ENCODE measurements around the gene METTL25. TPM values are rescaled to one million over a fixed set of nuclear protein-coding genes. Genes with fewer than 3 reads are reported as not detected.

Gene METTL25
- total RNA-seq, 1 experiment from 2014 or later: 5.1 TPM

- ChIA-PET POLR2A (ENCODE audit: unreplicated experiment) (no interaction called here), CTCF (no interaction called here)
- Histone ChIP-seq H3F3A (ENCODE audit: low read length, unreplicated experiment) (no peaks in the 10 kb centered on the region), H3K79me2 (ENCODE audit: low read length) (no peaks in the 10 kb centered on the region), H2AFZ (ENCODE audit: low read length) (no peak overlapping the region), H3K9me2 (replicated peaks; ENCODE audit: low read length) (no peaks in the 10 kb centered on the region), H3K27me3 (ENCODE audit: low read length) (no peaks in the 10 kb centered on the region), H4K20me1 (ENCODE audit: low read length) (no peaks in the 10 kb centered on the region), H3K4me3 (ENCODE audit: low read length) (no peak overlapping the region), H3K9me3 (ENCODE audit: low read length) (no peaks in the 10 kb centered on the region), H3K36me3 (ENCODE audit: low read depth, low read length) (no peaks in the 10 kb centered on the region), H3K27ac (ENCODE audit: low read length) (no peak overlapping the region), H3K9ac (ENCODE audit: low read length) (no peak overlapping the region), H3K4me1 (ENCODE audit: insufficient read depth, low read length) (peaks cover 12% of the 10 kb centered on the region; the same call in 1 of the 2 replicates), H3K4me2 (ENCODE audit: low read length) (no peak overlapping the region)
- intact Hi-C loops (cut with micrococcal nuclease): no loop called here
- no peak; the same call in 1 of the 2 replicates for ATAC-seq
- TF ChIP-seq EZH2phosphoT487 (IDR thresholded peaks at IDR 0.05; ENCODE audit: borderline replicate concordance, low read length): no peak
- TF ChIP-seq CTCF (conservative IDR thresholded peaks at IDR 0.05; ENCODE audit: low read depth, low read length): no peak
- TF ChIP-seq EZH2 (IDR thresholded peaks at IDR 0.05; ENCODE audit: low read length, unreplicated experiment): no peak
- no TSS peak for BruUV-seq (replicated peaks)
- no peak for DNase-seq
Observed at GRCh38 chr12:82408844-82409243, 50.5 kb downstream of the METTL25 start.

GRCh38 chr12:82411546-82412230, 53.4 kb downstream of the METTL25 start:
- Histone ChIP-seq H3F3A (ENCODE audit: low read length, unreplicated experiment) (no peaks in the 10 kb centered on the region), H3K9me3 (ENCODE audit: low read length) (no peaks in the 10 kb centered on the region), H3K4me3 (ENCODE audit: low read length) (no peak overlapping the region), H3K36me3 (ENCODE audit: low read depth, low read length) (no peaks in the 10 kb centered on the region), H3K4me2 (ENCODE audit: low read length) (0 out of 2 replicates have a peak overlapping the region, but pooled peaks have one; percentile 2), H3K27me3 (ENCODE audit: low read length) (no peaks in the 10 kb centered on the region), H3K9ac (ENCODE audit: low read length) (no peak overlapping the region), H3K79me2 (ENCODE audit: low read length) (no peaks in the 10 kb centered on the region), H3K9me2 (replicated peaks; ENCODE audit: low read length) (no peaks in the 10 kb centered on the region), H2AFZ (ENCODE audit: low read length) (no peak overlapping the region), H4K20me1 (ENCODE audit: low read length) (no peaks in the 10 kb centered on the region), H3K27ac (ENCODE audit: low read length) (peak overlapping the region; percentile 6; the same call in 1 of the 2 replicates), H3K4me1 (ENCODE audit: insufficient read depth, low read length) (peaks cover 20% of the 10 kb centered on the region; the same call in 1 of the 2 replicates)
- no TSS peak for BruUV-seq (replicated peaks)
- intact Hi-C loops (cut with micrococcal nuclease): no loop called here
- ChIA-PET POLR2A (ENCODE audit: unreplicated experiment) (no interaction called here), CTCF (no interaction called here)
- ATAC-seq (peak; percentile 33), DNase-seq (peak; percentile 21)
- TF ChIP-seq EZH2phosphoT487 (IDR thresholded peaks at IDR 0.05; ENCODE audit: borderline replicate concordance, low read length) (no peak), EZH2 (IDR thresholded peaks at IDR 0.05; ENCODE audit: low read length, unreplicated experiment) (no peak), CTCF (conservative IDR thresholded peaks at IDR 0.05; ENCODE audit: low read depth, low read length) (no peak)

- no peak overlapping the region for H2AFZ ChIP-seq (ENCODE audit: low read length)
- ATAC-seq: peak; percentile 11; the same call in 1 of the 2 replicates
Observed at GRCh38 chr12:82412246-82412645, 53.9 kb downstream of the METTL25 start.

More at GRCh38 chr12:82412246-82412645, 53.9 kb downstream of the METTL25 start:
- Histone ChIP-seq H3K9ac (ENCODE audit: low read length) (no peak overlapping the region), H3K4me2 (ENCODE audit: low read length) (no peak overlapping the region), H3K27me3 (ENCODE audit: low read length) (no peaks in the 10 kb centered on the region), H3K9me3 (ENCODE audit: low read length) (no peaks in the 10 kb centered on the region), H3K36me3 (ENCODE audit: low read depth, low read length) (no peaks in the 10 kb centered on the region), H3K4me3 (ENCODE audit: low read length) (no peak overlapping the region), H3K4me1 (ENCODE audit: insufficient read depth, low read length) (peaks cover 20% of the 10 kb centered on the region; the same call in 1 of the 2 replicates), H3K79me2 (ENCODE audit: low read length) (no peaks in the 10 kb centered on the region), H3F3A (ENCODE audit: low read length, unreplicated experiment) (no peaks in the 10 kb centered on the region), H3K9me2 (replicated peaks; ENCODE audit: low read length) (no peaks in the 10 kb centered on the region), H4K20me1 (ENCODE audit: low read length) (no peaks in the 10 kb centered on the region), H3K27ac (ENCODE audit: low read length) (peak overlapping the region; percentile 6; the same call in 1 of the 2 replicates)
- no peak for TF ChIP-seq EZH2phosphoT487 (IDR thresholded peaks at IDR 0.05; ENCODE audit: borderline replicate concordance, low read length)
- TF ChIP-seq CTCF (conservative IDR thresholded peaks at IDR 0.05; ENCODE audit: low read depth, low read length): no peak
- no peak for TF ChIP-seq EZH2 (IDR thresholded peaks at IDR 0.05; ENCODE audit: low read length, unreplicated experiment)
- BruUV-seq (replicated peaks): no TSS peak
- POLR2A ChIA-PET (ENCODE audit: unreplicated experiment): interaction anchor here (0.5 kb wide), 1 partner anchor 29 kb away, joined by 4 read pairs; no protein-coding TSS in a partner anchor
- CTCF ChIA-PET: no interaction called here
- DNase-seq: peak; percentile 51
- intact Hi-C loops (cut with micrococcal nuclease): no loop called here
